Measurements from ENCODE around the gene PRPF19. TPM values are rescaled to one million over a fixed set of nuclear protein-coding genes. Genes with fewer than 3 reads are reported as not detected.

The PRPF19 gene
- total RNA-seq, 1 donor from 2014 or later: 34.5 TPM

- H3K4me1 ChIP-seq: no peaks in the 10 kb centered on the region
- Mint-ChIP-seq H3K27me3 (ENCODE audit: insufficient read depth, low read depth) (peaks cover 9% of the 10 kb centered on the region), H3K36me3 (peaks cover 12% of the 10 kb centered on the region), H3K4me1 (peaks cover 7% of the 10 kb centered on the region), H3K9me3 (no peaks in the 10 kb centered on the region), H3K4me3 (no peak overlapping the region), H3K27ac (no peak overlapping the region)
- no peaks in the 10 kb centered on the region for H3K9me3 ChIP-seq (ENCODE audit: low read depth)
- H3K9ac ChIP-seq: no peak overlapping the region
- H3K27ac ChIP-seq: no peak overlapping the region
- peaks cover 4% of the 10 kb centered on the region for H3F3A ChIP-seq (ENCODE audit: low read depth)
- TF ChIP-seq EZH2 (IDR thresholded peaks at IDR 0.05) (no peak), EZH2phosphoT487 (IDR thresholded peaks at IDR 0.05) (no peak), CTCF (IDR thresholded peaks at IDR 0.05) (no peak)
- H3K36me3 ChIP-seq: no peaks in the 10 kb centered on the region
- no peak overlapping the region for H2AFZ ChIP-seq (replicated peaks)
- DNase-seq (ENCODE audit: low spot score): no peak
- no peak overlapping the region for H3K4me3 ChIP-seq
- peaks cover 36% of the 10 kb centered on the region for H3K27me3 ChIP-seq
- no peak overlapping the region for H3K4me2 ChIP-seq
- no peaks in the 10 kb centered on the region for H3K79me2 ChIP-seq (ENCODE audit: low read depth)
- no peaks in the 10 kb centered on the region for H4K20me1 ChIP-seq (ENCODE audit: low read depth)
Measured at GRCh38 chr11:60852982-60853950, 53.1 kb downstream of the PRPF19 start.

GRCh38 chr11:60852117-60852981, 54.0 kb downstream of the PRPF19 start:
- no peak for TF ChIP-seq EZH2phosphoT487 (IDR thresholded peaks at IDR 0.05)
- no peak for TF ChIP-seq EZH2 (IDR thresholded peaks at IDR 0.05)
- no peak for TF ChIP-seq CTCF (IDR thresholded peaks at IDR 0.05)
- no peak overlapping the region for H3K27ac Mint-ChIP-seq
- no peaks in the 10 kb centered on the region for H3K4me1 ChIP-seq
- H3K4me2 ChIP-seq: peak overlapping the region; percentile 45
- no peaks in the 10 kb centered on the region for H3K9me3 ChIP-seq (ENCODE audit: low read depth)
- no peaks in the 10 kb centered on the region for H3K9me3 Mint-ChIP-seq
- H3K27me3 ChIP-seq: peaks cover 36% of the 10 kb centered on the region
- H3K36me3 ChIP-seq: no peaks in the 10 kb centered on the region
- H3F3A ChIP-seq (ENCODE audit: low read depth): peaks cover 4% of the 10 kb centered on the region
- H4K20me1 ChIP-seq (ENCODE audit: low read depth): no peaks in the 10 kb centered on the region
- H3K36me3 Mint-ChIP-seq: peaks cover 12% of the 10 kb centered on the region
- peaks cover 7% of the 10 kb centered on the region for H3K4me1 Mint-ChIP-seq
- H3K79me2 ChIP-seq (ENCODE audit: low read depth): no peaks in the 10 kb centered on the region
- no peak overlapping the region for H3K4me3 Mint-ChIP-seq
- H3K27me3 Mint-ChIP-seq (ENCODE audit: insufficient read depth, low read depth): peaks cover 9% of the 10 kb centered on the region
- peak overlapping the region; percentile 19 for H3K4me3 ChIP-seq
- H3K9ac ChIP-seq: no peak overlapping the region
- peak; percentile 57 for DNase-seq (ENCODE audit: low spot score)
- no peak overlapping the region for H3K27ac ChIP-seq
- peak overlapping the region; percentile 17 for H2AFZ ChIP-seq (replicated peaks)

GRCh38 chr11:60851327-60852104, 54.9 kb downstream of the PRPF19 start:
- Histone ChIP-seq H3K9ac (no peak overlapping the region), H3K9me3 (ENCODE audit: low read depth) (no peaks in the 10 kb centered on the region), H3K27me3 (peaks cover 36% of the 10 kb centered on the region), H3K4me2 (no peak overlapping the region), H3K4me3 (no peak overlapping the region), H2AFZ (replicated peaks) (no peak overlapping the region), H3K79me2 (ENCODE audit: low read depth) (no peaks in the 10 kb centered on the region), H3K27ac (no peak overlapping the region), H3K4me1 (no peaks in the 10 kb centered on the region), H4K20me1 (ENCODE audit: low read depth) (no peaks in the 10 kb centered on the region), H3K36me3 (no peaks in the 10 kb centered on the region), H3F3A (ENCODE audit: low read depth) (peaks cover 4% of the 10 kb centered on the region)
- no peaks in the 10 kb centered on the region for H3K9me3 Mint-ChIP-seq
- peaks cover 12% of the 10 kb centered on the region for H3K36me3 Mint-ChIP-seq
- TF ChIP-seq CTCF (IDR thresholded peaks at IDR 0.05): no peak
- TF ChIP-seq EZH2phosphoT487 (IDR thresholded peaks at IDR 0.05): no peak
- TF ChIP-seq EZH2 (IDR thresholded peaks at IDR 0.05): no peak
- H3K27ac Mint-ChIP-seq: peak overlapping the region; percentile 50
- peaks cover 7% of the 10 kb centered on the region for H3K4me1 Mint-ChIP-seq
- DNase-seq (ENCODE audit: low spot score): no peak
- no peak overlapping the region for H3K4me3 Mint-ChIP-seq
- peaks cover 7% of the 10 kb centered on the region for H3K27me3 Mint-ChIP-seq (ENCODE audit: insufficient read depth, low read depth)

All from neural progenitor cell (in vitro differentiated cells).